ENCODE measurements around the gene PROM2.

- TF ChIP-seq, protein P1, sequence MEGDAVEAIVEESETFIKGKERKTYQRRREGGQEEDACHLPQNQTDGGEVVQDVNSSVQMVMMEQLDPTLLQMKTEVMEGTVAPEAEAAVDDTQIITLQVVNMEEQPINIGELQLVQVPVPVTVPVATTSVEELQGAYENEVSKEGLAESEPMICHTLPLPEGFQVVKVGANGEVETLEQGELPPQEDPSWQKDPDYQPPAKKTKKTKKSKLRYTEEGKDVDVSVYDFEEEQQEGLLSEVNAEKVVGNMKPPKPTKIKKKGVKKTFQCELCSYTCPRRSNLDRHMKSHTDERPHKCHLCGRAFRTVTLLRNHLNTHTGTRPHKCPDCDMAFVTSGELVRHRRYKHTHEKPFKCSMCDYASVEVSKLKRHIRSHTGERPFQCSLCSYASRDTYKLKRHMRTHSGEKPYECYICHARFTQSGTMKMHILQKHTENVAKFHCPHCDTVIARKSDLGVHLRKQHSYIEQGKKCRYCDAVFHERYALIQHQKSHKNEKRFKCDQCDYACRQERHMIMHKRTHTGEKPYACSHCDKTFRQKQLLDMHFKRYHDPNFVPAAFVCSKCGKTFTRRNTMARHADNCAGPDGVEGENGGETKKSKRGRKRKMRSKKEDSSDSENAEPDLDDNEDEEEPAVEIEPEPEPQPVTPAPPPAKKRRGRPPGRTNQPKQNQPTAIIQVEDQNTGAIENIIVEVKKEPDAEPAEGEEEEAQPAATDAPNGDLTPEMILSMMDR (IDR thresholded peaks at IDR 0.05; ENCODE audit: insufficient read depth, low read length, poor library complexity, severe bottlenecking) = no peak
- no peak for TF ChIP-seq EZH2phosphoT487 (conservative IDR thresholded peaks at IDR 0.05; ENCODE audit: low read length)
These were observed 1.5 kb downstream of the PROM2 start for GRCh38 chr2:95275601-95276243.

Data from SU-DHL-6 (cell line).